Measurements from ENCODE around the gene PECR.

Gene PECR

GRCh38 chr2:216081487-216082116 is at the start of gene PECR, which contains the start of gene TMEM169:
TSS of gene PECR (minus strand) at chr2:216081809. CDS start at chr2:216081741, 68 bp downstream.
TSS of gene TMEM169 (plus strand) at chr2:216081919. CDS start at chr2:216095964, 14,045 bp downstream.
- Histone ChIP-seq H3K4me2 (ENCODE audit: low read length) (peak within 1 kb of the TSS; percentile 97), H2AFZ (peak within 1 kb of the TSS; percentile 99), H3K9me3 (ENCODE audit: control insufficient read depth, low read length) (no peaks in the 10 kb centered on the region), H3K27me3 (ENCODE audit: control insufficient read depth, insufficient read depth, low read length) (no peaks in the 10 kb centered on the region), H3K79me2 (peaks cover 5% of the 10 kb centered on the region), H3K4me3 (ENCODE audit: low read depth, low read length) (peak within 1 kb of the TSS; percentile 69), H3K4me1 (no peaks in the 10 kb centered on the region), H3K36me3 (ENCODE audit: control insufficient read depth, insufficient read depth, low read length) (no peaks in the 10 kb centered on the region), H3K27ac (peak within 1 kb of the TSS; percentile 71), H3K9ac (peak within 1 kb of the TSS; percentile 46)
- TF ChIP-seq CTCF (IDR thresholded peaks at IDR 0.05): no peak

GRCh38 chr2:216130346-216130971 is 48.9 kb upstream of the PECR start:
- no peak overlapping the region for H3K4me3 ChIP-seq (ENCODE audit: low read depth, low read length)
- H3K36me3 ChIP-seq (ENCODE audit: control insufficient read depth, insufficient read depth, low read length): no peaks in the 10 kb centered on the region
- H3K9me3 ChIP-seq (ENCODE audit: control insufficient read depth, low read length): no peaks in the 10 kb centered on the region
- H2AFZ ChIP-seq: no peak overlapping the region
- H3K79me2 ChIP-seq: peaks cover 7% of the 10 kb centered on the region
- H3K27me3 ChIP-seq (ENCODE audit: control insufficient read depth, insufficient read depth, low read length): no peaks in the 10 kb centered on the region
- no peak for TF ChIP-seq CTCF (IDR thresholded peaks at IDR 0.05)
- peaks cover 14% of the 10 kb centered on the region for H3K4me1 ChIP-seq
- H3K9ac ChIP-seq: no peak overlapping the region
- no peak overlapping the region for H3K27ac ChIP-seq
- H3K4me2 ChIP-seq (ENCODE audit: low read length): no peak overlapping the region

GRCh38 chr2:216126943-216127342 is 45.3 kb upstream of the PECR start:
- Histone ChIP-seq H3K27me3 (ENCODE audit: control insufficient read depth, insufficient read depth, low read length) (no peaks in the 10 kb centered on the region), H3K4me2 (ENCODE audit: low read length) (no peak overlapping the region), H3K27ac (no peak overlapping the region), H3K4me1 (no peaks in the 10 kb centered on the region), H3K36me3 (ENCODE audit: control insufficient read depth, insufficient read depth, low read length) (no peaks in the 10 kb centered on the region), H3K9ac (no peak overlapping the region), H2AFZ (no peak overlapping the region), H3K9me3 (ENCODE audit: control insufficient read depth, low read length) (no peaks in the 10 kb centered on the region), H3K4me3 (ENCODE audit: low read depth, low read length) (no peak overlapping the region), H3K79me2 (peaks cover 18% of the 10 kb centered on the region)
- TF ChIP-seq CTCF (IDR thresholded peaks at IDR 0.05): no peak

GRCh38 chr2:216121255-216121654 is 39.6 kb upstream of the PECR start:
- no peaks in the 10 kb centered on the region for H3K9me3 ChIP-seq (ENCODE audit: control insufficient read depth, low read length)
- H3K27me3 ChIP-seq (ENCODE audit: control insufficient read depth, insufficient read depth, low read length): no peaks in the 10 kb centered on the region
- peaks cover 43% of the 10 kb centered on the region for H3K79me2 ChIP-seq
- TF ChIP-seq CTCF (IDR thresholded peaks at IDR 0.05): no peak
- H3K36me3 ChIP-seq (ENCODE audit: control insufficient read depth, insufficient read depth, low read length): no peaks in the 10 kb centered on the region
- H2AFZ ChIP-seq: no peak overlapping the region
- no peak overlapping the region for H3K4me3 ChIP-seq (ENCODE audit: low read depth, low read length)
- H3K4me2 ChIP-seq (ENCODE audit: low read length): no peak overlapping the region
- no peak overlapping the region for H3K9ac ChIP-seq
- H3K27ac ChIP-seq: no peak overlapping the region
- H3K4me1 ChIP-seq: no peaks in the 10 kb centered on the region
